Endothelial cell of umbilical vein (primary cell): ENCODE results near the gene ABCA2.

Experiments used
- POLR2A ChIP-seq: IDR thresholded peaks from 2 replicates; pipeline ENCODE4 v1.6.1; 2012; ENCODE audit warnings: low read depth, mild to moderate bottlenecking, control low read depth, low read length
- TF ChIP-seq, protein P1 (sequence below), 2 donors: IDR thresholded peaks; 1 replicate in 1 of 2; 2 replicates in 1 of 2; pipeline ENCODE4 v1.5.1; 2011; ENCODE audit warnings: low read length in 2 of 2, mild to moderate bottlenecking in 2 of 2, moderate library complexity in 2 of 2, control low read depth in 1 of 2, inconsistent platforms in 1 of 2, low read depth in 1 of 2; ENCODE audit not compliant: insufficient read depth in 1 of 2; ENCODE audit errors: extremely low read depth in 1 of 2

GRCh38 chr9:136972743-136973142, 55.3 kb downstream of the ABCA2 start:
- TF ChIP-seq, protein P1, sequence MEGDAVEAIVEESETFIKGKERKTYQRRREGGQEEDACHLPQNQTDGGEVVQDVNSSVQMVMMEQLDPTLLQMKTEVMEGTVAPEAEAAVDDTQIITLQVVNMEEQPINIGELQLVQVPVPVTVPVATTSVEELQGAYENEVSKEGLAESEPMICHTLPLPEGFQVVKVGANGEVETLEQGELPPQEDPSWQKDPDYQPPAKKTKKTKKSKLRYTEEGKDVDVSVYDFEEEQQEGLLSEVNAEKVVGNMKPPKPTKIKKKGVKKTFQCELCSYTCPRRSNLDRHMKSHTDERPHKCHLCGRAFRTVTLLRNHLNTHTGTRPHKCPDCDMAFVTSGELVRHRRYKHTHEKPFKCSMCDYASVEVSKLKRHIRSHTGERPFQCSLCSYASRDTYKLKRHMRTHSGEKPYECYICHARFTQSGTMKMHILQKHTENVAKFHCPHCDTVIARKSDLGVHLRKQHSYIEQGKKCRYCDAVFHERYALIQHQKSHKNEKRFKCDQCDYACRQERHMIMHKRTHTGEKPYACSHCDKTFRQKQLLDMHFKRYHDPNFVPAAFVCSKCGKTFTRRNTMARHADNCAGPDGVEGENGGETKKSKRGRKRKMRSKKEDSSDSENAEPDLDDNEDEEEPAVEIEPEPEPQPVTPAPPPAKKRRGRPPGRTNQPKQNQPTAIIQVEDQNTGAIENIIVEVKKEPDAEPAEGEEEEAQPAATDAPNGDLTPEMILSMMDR (IDR thresholded peaks at IDR 0.05; ENCODE audit: extremely low read depth in 1 of 2, insufficient read depth in 1 of 2, low read depth in 1 of 2, low read length in 2 of 2) = no peak
- TF ChIP-seq POLR2A = no peak
